Neuronal stem cell (in vitro differentiated cells): ENCODE results near the gene ZNF195.
A peak's percentile ranks its signal among the peaks of the same experiment; 100 is the strongest.

Source experiments
- DNase-seq: peaks from one replicate; pipeline ENCODE4 v3.0.0-alpha.2; 2013; ENCODE audit warnings: low spot score
- H2AFZ ChIP-seq: one replicate; pipeline ENCODE4 v1.6.1; 2013; ENCODE audit warnings: mild to moderate bottlenecking, low read length, inconsistent platforms
- H2AK5ac ChIP-seq: 2 replicates; pipeline ENCODE4 v1.6.1; 2013; ENCODE audit warnings: low read depth, mild to moderate bottlenecking, inconsistent platforms, low read length, moderate library complexity, mixed read lengths
- H2BK120ac ChIP-seq: 2 replicates; pipeline ENCODE4 v1.6.1; 2013; ENCODE audit warnings: low read depth, mild to moderate bottlenecking, inconsistent platforms, low read length, moderate library complexity, mixed read lengths
- H2BK12ac ChIP-seq: one replicate; pipeline ENCODE4 v1.6.1; 2013; ENCODE audit warnings: low read length, inconsistent platforms
- H2BK15ac ChIP-seq: 2 replicates; pipeline ENCODE4 v1.6.1; 2013; ENCODE audit warnings: mild to moderate bottlenecking, low read length, inconsistent platforms, mixed read lengths
- H2BK5ac ChIP-seq: one replicate; pipeline ENCODE4 v1.6.1; 2013; ENCODE audit warnings: inconsistent platforms, mild to moderate bottlenecking, low read length, moderate library complexity
- H3K14ac ChIP-seq: one replicate; pipeline ENCODE4 v1.6.1; 2013; ENCODE audit warnings: low read length, inconsistent platforms
- H3K18ac ChIP-seq: 2 replicates; pipeline ENCODE4 v1.6.1; 2013; ENCODE audit warnings: low read length, inconsistent platforms
- H3K23ac ChIP-seq: 2 replicates; pipeline ENCODE4 v1.6.1; 2013; ENCODE audit warnings: low read depth, mild to moderate bottlenecking, mixed read lengths, low read length, inconsistent platforms; ENCODE audit not compliant: poor library complexity
- H3K27ac ChIP-seq: replicated peaks from 3 replicates; pipeline ENCODE4 v1.5.1; 2013; ENCODE audit warnings: low read length, inconsistent platforms
- H3K27me3 ChIP-seq, 3 experiments: 2 replicates each; pipeline ENCODE4 v1.6.1; 2013; ENCODE audit warnings: low read length in 3 of 3, mild to moderate bottlenecking in 2 of 3, inconsistent platforms in 1 of 3, low read depth in 1 of 3, mixed read lengths in 1 of 3, moderate library complexity in 1 of 3; ENCODE audit not compliant: control insufficient read depth in 3 of 3, insufficient read depth in 3 of 3
- H3K36me3 ChIP-seq, 2 donors: replicated peaks in 1 of 2; 2 replicates each; pipeline ENCODE4 v1.6.1; 2013; ENCODE audit warnings: low read length in 2 of 2; ENCODE audit not compliant: control insufficient read depth in 2 of 2, insufficient read depth in 2 of 2
- H3K4ac ChIP-seq: 2 replicates; pipeline ENCODE4 v1.6.1; 2013; ENCODE audit warnings: inconsistent platforms, mild to moderate bottlenecking, low read length, moderate library complexity
- H3K4me1 ChIP-seq, 2 donors: 1 replicate in 1 of 2; 2 replicates in 1 of 2; pipeline ENCODE4 v1.6.1; 2013; ENCODE audit warnings: low read length in 2 of 2, low read depth in 1 of 2; ENCODE audit not compliant: control insufficient read depth in 2 of 2, insufficient read depth in 1 of 2
- H3K4me2 ChIP-seq: one replicate; pipeline ENCODE4 v1.6.1; 2013; ENCODE audit warnings: mild to moderate bottlenecking, low read length, inconsistent platforms; ENCODE audit not compliant: insufficient read depth, poor library complexity, severe bottlenecking
- H3K4me3 ChIP-seq, 2 donors: 2 replicates each; pipeline ENCODE4 v1.5.1; 2013; ENCODE audit warnings: low read length in 2 of 2, mild to moderate bottlenecking in 2 of 2, inconsistent platforms in 1 of 2, moderate library complexity in 1 of 2
- H3K79me1 ChIP-seq: one replicate; pipeline ENCODE4 v1.6.1; 2013; ENCODE audit warnings: low read depth, mild to moderate bottlenecking, inconsistent platforms, low read length, moderate library complexity
- H3K9ac ChIP-seq: one replicate; pipeline ENCODE4 v1.6.1; 2013; ENCODE audit warnings: mild to moderate bottlenecking, low read depth, low read length, inconsistent platforms; ENCODE audit not compliant: poor library complexity
- H3K9me3 ChIP-seq, 2 donors: replicated peaks in 1 of 2; 2 replicates each; pipeline versions ENCODE3 to v1.6.1; 2013; ENCODE audit warnings: low read length in 2 of 2, mild to moderate bottlenecking in 2 of 2, inconsistent platforms in 1 of 2, low read depth in 1 of 2, mixed read lengths in 1 of 2, moderate library complexity in 1 of 2; ENCODE audit not compliant: control insufficient read depth in 2 of 2, insufficient read depth in 1 of 2
- H4K8ac ChIP-seq: one replicate; pipeline ENCODE4 v1.6.1; 2013; ENCODE audit warnings: low read depth, mild to moderate bottlenecking, inconsistent platforms, low read length, moderate library complexity
- H4K91ac ChIP-seq: one replicate; pipeline ENCODE4 v1.6.1; 2013; ENCODE audit warnings: low read length, low read depth, mild to moderate bottlenecking, inconsistent platforms; ENCODE audit not compliant: poor library complexity
- WGBS, 2 donors: extraction: QIAGEN DNeasy Blood & Tissue Kit; methylation state at CpG; one replicate each; pipeline ENCODE4 v1.1.7; 2013; ENCODE audit warnings: missing lambda C conversion rate in 2 of 2, mixed read lengths in 1 of 2; ENCODE audit not compliant: insufficient read length in 2 of 2, insufficient replicate concordance in 1 of 2; ENCODE audit errors: extremely low coverage in 2 of 2; 5-methylcytosine and 5-hydroxymethylcytosine counted together

ZNF195 gene

DNA sequence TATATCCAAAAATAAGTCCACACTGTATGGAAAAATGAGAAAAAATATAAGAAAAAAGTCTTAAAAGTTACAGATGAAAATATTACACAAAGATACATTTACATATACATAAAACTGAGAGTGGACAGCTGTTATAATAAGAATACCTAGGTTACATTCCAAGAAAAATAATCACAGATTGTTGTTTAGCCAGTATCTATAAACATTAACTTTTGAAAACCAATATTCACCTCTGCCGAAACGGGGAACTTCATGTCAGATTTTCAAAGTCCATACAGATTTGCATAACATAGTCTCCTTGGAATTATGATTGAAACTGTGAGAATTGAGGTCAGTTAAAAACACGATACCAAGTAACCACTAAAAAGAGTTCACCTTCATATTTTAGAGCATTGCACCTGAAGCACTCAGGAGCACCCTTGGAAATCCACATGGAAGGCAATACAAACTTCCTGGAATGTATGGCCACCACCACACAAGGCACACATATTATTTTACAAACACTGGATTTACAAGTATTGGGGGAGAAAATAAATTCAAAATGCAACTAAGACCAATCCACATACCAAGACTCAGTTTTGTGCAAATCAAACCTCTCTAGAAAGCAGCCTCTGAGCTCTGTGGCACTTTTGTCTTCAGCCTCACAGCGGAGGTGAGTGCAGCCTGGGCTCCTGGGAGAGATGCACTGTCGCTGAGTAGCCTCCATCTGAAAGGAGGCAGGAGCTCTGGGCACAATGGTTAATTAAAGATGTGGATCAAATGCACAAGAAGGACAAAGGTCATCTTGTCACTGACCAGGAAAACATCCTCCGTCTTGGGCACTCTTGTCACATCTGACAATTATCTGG lies 34.4 kb downstream of the ZNF195 start:
- Histone ChIP-seq H3K4me2 (no peak overlapping the region), H2BK120ac (no peak overlapping the region), H3K4me3 (no peak overlapping the region), H3K36me3 (no peaks in the 10 kb centered on the region), H4K91ac (no peak overlapping the region), H3K4ac (no peak overlapping the region), H3K79me1 (peaks cover 1% of the 10 kb centered on the region), H3K14ac (no peak overlapping the region), H3K27me3 (peaks cover 0 to 4% (median 0%) of the 10 kb centered on the region in 3 experiments), H3K27ac (no peak overlapping the region), H3K18ac (no peak overlapping the region), H2AK5ac (no peak overlapping the region), H3K9ac (no peak overlapping the region), H3K9me3 (peaks cover 7 to 31% of the 10 kb centered on the region in 2 donors), H2AFZ (no peak overlapping the region), H3K23ac (no peak overlapping the region), H2BK12ac (no peak overlapping the region), H3K4me1 (peaks cover 0 to 1% of the 10 kb centered on the region in 2 donors), H2BK5ac (no peak overlapping the region), H4K8ac (no peak overlapping the region), H2BK15ac (no peak overlapping the region)
- no peak for DNase-seq
- WGBS, 2 donors: no CpG with 5 or more reads among the region's 6 CpGs

- DNase-seq: no peak
- Histone ChIP-seq H3K4me2 (no peak overlapping the region), H2BK120ac (no peak overlapping the region), H3K14ac (no peak overlapping the region), H3K9ac (no peak overlapping the region), H2BK5ac (no peak overlapping the region), H3K27me3 (peaks cover 0 to 4% (median 0%) of the 10 kb centered on the region in 3 experiments), H3K36me3 (no peaks in the 10 kb centered on the region), H2BK15ac (no peak overlapping the region), H3K9me3 (peaks cover 4 to 26% of the 10 kb centered on the region in 2 donors), H2AFZ (no peak overlapping the region), H3K23ac (no peak overlapping the region), H3K4ac (no peak overlapping the region), H2AK5ac (no peak overlapping the region), H3K27ac (no peak overlapping the region), H3K18ac (no peak overlapping the region), H3K4me3 (no peak overlapping the region), H2BK12ac (no peak overlapping the region), H4K91ac (no peak overlapping the region), H4K8ac (no peak overlapping the region), H3K4me1 (peaks cover 0 to 1% of the 10 kb centered on the region in 2 donors), H3K79me1 (peaks cover 1% of the 10 kb centered on the region)
- no CpG with 5 or more reads among the region's 2 CpGs for WGBS, 2 donors
These were observed 36.2 kb downstream of the ZNF195 start for GRCh38 chr11:3342709-3343108.

GRCh38 chr11:3341298-3341697 lies 37.6 kb downstream of the ZNF195 start:
- Histone ChIP-seq H3K27me3 (peaks cover 0 to 4% (median 0%) of the 10 kb centered on the region in 3 experiments), H3K4me1 (peaks cover 0 to 1% of the 10 kb centered on the region in 2 donors), H3K14ac (no peak overlapping the region), H2BK120ac (no peak overlapping the region), H3K4ac (no peak overlapping the region), H4K91ac (no peak overlapping the region), H3K79me1 (peaks cover 1% of the 10 kb centered on the region), H3K23ac (no peak overlapping the region), H3K9me3 (peaks cover 0 to 13% of the 10 kb centered on the region in 2 donors), H2BK15ac (no peak overlapping the region), H3K9ac (no peak overlapping the region), H2AK5ac (no peak overlapping the region), H2BK5ac (no peak overlapping the region), H2BK12ac (no peak overlapping the region), H3K4me2 (no peak overlapping the region), H3K27ac (no peak overlapping the region), H4K8ac (no peak overlapping the region), H3K36me3 (no peaks in the 10 kb centered on the region), H2AFZ (no peak overlapping the region), H3K4me3 (no peak overlapping the region), H3K18ac (peak overlapping the region; percentile 67)
- DNase-seq: peak; percentile 48
- no CpG with 5 or more reads among the region's 10 CpGs for WGBS, 2 donors

- H3K23ac ChIP-seq: no peak overlapping the region
- H3K79me1 ChIP-seq: no peaks in the 10 kb centered on the region
- no peak overlapping the region for H4K91ac ChIP-seq
- H3K36me3 ChIP-seq: no peaks in the 10 kb centered on the region
- no peak overlapping the region for H3K27ac ChIP-seq
- peaks cover 0 to 4% (median 0%) of the 10 kb centered on the region in 3 experiments for H3K27me3 ChIP-seq
- H3K4me2 ChIP-seq: no peak overlapping the region
- H3K9me3 ChIP-seq: peaks cover 0 to 9% of the 10 kb centered on the region in 2 donors
- H2BK120ac ChIP-seq: no peak overlapping the region
- H4K8ac ChIP-seq: no peak overlapping the region
- H3K4ac ChIP-seq: no peak overlapping the region
- no peak overlapping the region for H3K9ac ChIP-seq
- H3K18ac ChIP-seq: no peak overlapping the region
- no peak overlapping the region for H2BK12ac ChIP-seq
- WGBS, 2 donors: no CpG with 5 or more reads among the region's 4 CpGs
- no peak overlapping the region for H2BK15ac ChIP-seq
- H3K14ac ChIP-seq: no peak overlapping the region
- H2AFZ ChIP-seq: no peak overlapping the region
- no peak overlapping the region for H3K4me3 ChIP-seq
- no peak for DNase-seq
- H2AK5ac ChIP-seq: no peak overlapping the region
- H3K4me1 ChIP-seq: no peaks in the 10 kb centered on the region
- no peak overlapping the region for H2BK5ac ChIP-seq
These were observed 38.9 kb downstream of the ZNF195 start for GRCh38 chr11:3340025-3340424.
